A549 (cell line): ENCODE measurements around the gene ELF3. TPM values are rescaled to one million over a fixed set of nuclear protein-coding genes. Genes with fewer than 3 reads are reported as not detected.

Experiments used
- ATAC-seq, 2 experiments: fragments of 200-7000 bp in 1 of 2; fragments of >200 bp in 1 of 2; cut with Nextera tagmentation in 1 of 2; cut with Tn5 transposase in 1 of 2; 3 replicates each; pipeline versions ENCODE4 v1.8.0 to v1.9.1; 2018 to 2020; ENCODE audit warnings: mild to moderate bottlenecking in 1 of 2, moderate library complexity in 1 of 2
- CTCF ChIA-PET: fragments of 300-600 bp; sonication (Branson Sonifier 250); formaldehyde crosslinking; extraction: SDS; loops from one replicate; lab custom pipeline; 2021; ENCODE audit warnings: antibody characterized with exemption, inconsistent platforms; lab: Yijun Ruan, JAX
- POLR2A ChIA-PET: fragments of 350-600 bp; formaldehyde crosslinking; extraction: SDS; loops from one replicate; lab custom pipeline; 2021; ENCODE audit warnings: antibody characterized with exemption, inconsistent platforms; lab: Yijun Ruan, JAX
- DNase-seq, 2 experiments: peaks; one replicate each; pipeline versions ENCODE4 v3.0.0 to v3.0.0-alpha.2; 2011 to 2016; ENCODE audit warnings: low read depth in 1 of 2, low spot score in 1 of 2
- FAIRE-seq: peaks from 2 replicates; lab custom pipeline; 2011; peaks lifted over from hg19 to GRCh38; lab: Jason Lieb, UNC
- H3K27ac ChIP-seq, 2 experiments: fragments of >200 bp; sonication (Bioruptor Twin); formaldehyde crosslinking; 3 replicates each; pipeline ENCODE4 v1.5.1; 2016 to 2017
- H3K4me1 ChIP-seq: fragments of >200 bp; sonication (Bioruptor Twin); formaldehyde crosslinking; 3 replicates; pipeline ENCODE4 v1.6.1; 2016
- H3K4me2 ChIP-seq: fragments of >200 bp; sonication (Bioruptor Twin); formaldehyde crosslinking; 3 replicates; pipeline ENCODE4 v1.6.1; 2016
- H3K4me3 ChIP-seq: fragments of >200 bp; sonication (Bioruptor Twin); formaldehyde crosslinking; 3 replicates; pipeline ENCODE4 v1.5.1; 2016
- H3K9me3 ChIP-seq: fragments of >200 bp; sonication (Bioruptor Twin); formaldehyde crosslinking; 3 replicates; pipeline ENCODE4 v1.6.1; 2016
- ATOH8 ChIP-seq: fragments of 250-450 bp; sonication (Bioruptor Pico); IDR thresholded peaks from 2 replicates; pipeline ENCODE4 v1.5.0; 2020; ENCODE audit warnings: low read depth, mild to moderate bottlenecking, moderate library complexity
- CBX2 ChIP-seq: fragments of 200-600 bp; sonication (generic); IDR thresholded peaks from 2 replicates; pipeline ENCODE4 v1.6.1; 2016; ENCODE audit warnings: low read depth, mild to moderate bottlenecking, borderline replicate concordance
- CEBPB ChIP-seq, 2 experiments: fragments of >200 bp in 1 of 2; sonication (Bioruptor Twin) in 1 of 2; formaldehyde crosslinking in 1 of 2; IDR thresholded peaks; 2 replicates each; pipeline ENCODE4 v1.6.1; 2012 to 2016
- CHD4 ChIP-seq: fragments of 200-600 bp; sonication (generic); IDR thresholded peaks from 2 replicates; pipeline ENCODE4 v1.6.1; 2016; ENCODE audit warnings: antibody characterized with exemption, mild to moderate bottlenecking, borderline replicate concordance
- EHF ChIP-seq: fragments of 250-450 bp; sonication (Bioruptor Pico); IDR thresholded peaks from 2 replicates; pipeline ENCODE4 v1.5.0; 2020; ENCODE audit warnings: mild to moderate bottlenecking
- EHMT2 ChIP-seq: fragments of 200-600 bp; sonication (generic); IDR thresholded peaks from 2 replicates; pipeline ENCODE4 v1.6.1; 2016; ENCODE audit warnings: antibody characterized with exemption, low read depth, mild to moderate bottlenecking, moderate library complexity
- ESRRA ChIP-seq: fragments of 150-350 bp; IDR thresholded peaks from 2 replicates; pipeline ENCODE4 v1.6.1; 2014; ENCODE audit warnings: mild to moderate bottlenecking, low read length, borderline replicate concordance
- FOSB ChIP-seq: fragments of 250-450 bp; sonication (Bioruptor Pico); IDR thresholded peaks from 2 replicates; pipeline ENCODE4 v1.5.0; 2020; ENCODE audit warnings: mild to moderate bottlenecking, moderate library complexity
- FOXS1 ChIP-seq: fragments of 250-450 bp; sonication (Bioruptor Pico); IDR thresholded peaks from 2 replicates; pipeline ENCODE4 v1.5.0; 2020; ENCODE audit warnings: mild to moderate bottlenecking, moderate library complexity
- HEYL ChIP-seq: fragments of 250-450 bp; sonication (Bioruptor Pico); IDR thresholded peaks from 2 replicates; pipeline ENCODE4 v1.8.0; 2021; ENCODE audit warnings: mild to moderate bottlenecking, moderate library complexity
- HOXB13 ChIP-seq: fragments of 250-450 bp; sonication (Bioruptor Pico); IDR thresholded peaks from 2 replicates; pipeline ENCODE4 v1.5.0; 2020; ENCODE audit warnings: low read depth, mild to moderate bottlenecking, moderate library complexity
- HOXB5 ChIP-seq: fragments of 250-450 bp; sonication (Bioruptor Pico); IDR thresholded peaks from 2 replicates; pipeline ENCODE4 v1.5.0; 2020; ENCODE audit warnings: mild to moderate bottlenecking, moderate library complexity
- MYC ChIP-seq: IDR thresholded peaks from 2 replicates; pipeline ENCODE4 v1.6.1; 2012; ENCODE audit warnings: mild to moderate bottlenecking, inconsistent platforms, low read length, improper control_type of control experiment, borderline replicate concordance
- POLR2A ChIP-seq: IDR thresholded peaks from 2 replicates; pipeline ENCODE4 v1.6.1; 2012; ENCODE audit warnings: mild to moderate bottlenecking, low read length
- POLR2AphosphoS2 ChIP-seq: conservative IDR thresholded peaks from 2 replicates; pipeline ENCODE4 v1.6.1; 2012; ENCODE audit warnings: low read length, improper control_type of control experiment, inconsistent platforms
- RNF2 ChIP-seq: fragments of 200-600 bp; sonication (generic); IDR thresholded peaks from 2 replicates; pipeline ENCODE4 v1.6.1; 2016; ENCODE audit warnings: low read depth, mild to moderate bottlenecking, antibody characterized with exemption, moderate library complexity, borderline replicate concordance
- TFCP2L1 ChIP-seq: fragments of 250-450 bp; sonication (Bioruptor Pico); IDR thresholded peaks from 2 replicates; pipeline ENCODE4 v1.5.0; 2021; ENCODE audit warnings: mild to moderate bottlenecking
- TP53 ChIP-seq: fragments of 250-450 bp; sonication (Bioruptor Pico); IDR thresholded peaks from 2 replicates; pipeline ENCODE4 v1.5.0; 2021; ENCODE audit warnings: mild to moderate bottlenecking, moderate library complexity
- USF2 ChIP-seq: fragments of 450-650 bp; IDR thresholded peaks from 2 replicates; pipeline ENCODE4 v1.6.1; 2014; ENCODE audit warnings: antibody characterized with exemption
- ZNF302 ChIP-seq: fragments of 250-450 bp; sonication (Bioruptor Pico); IDR thresholded peaks from 2 replicates; pipeline ENCODE4 v1.9.0; 2021; ENCODE audit warnings: inconsistent platforms, mild to moderate bottlenecking, moderate library complexity
- WGBS: methylation state at CpG from one replicate; pipeline ENCODE4 v1.1.6; 2017; ENCODE audit errors: missing lambda C conversion rate; 5-methylcytosine and 5-hydroxymethylcytosine counted together
- polyA plus RNA-seq, 4 experiments: library from polyadenylated mRNA; depleted of rRNA in 3 of 4; stranded (reverse); fragments of >200 nt; fragmentation: RNase III in 1 of 4; extraction: RNeasy Plus Mini Kit Qiagen cat#74134 plus additional on column Dnase treatment in 1 of 4; gene quantifications; 2 replicates in 3 of 4; 3 replicates in 1 of 4; pipeline ENCODE4 v1.2.3, GENCODE V29; 2011 to 2017
- TF ChIP-seq, protein P1 (sequence below): IDR thresholded peaks from 2 replicates; pipeline ENCODE4 v1.6.1; 2012
- TF ChIP-seq, protein P2 (sequence below): fragments of 200-600 bp; sonication (generic); IDR thresholded peaks from 2 replicates; pipeline ENCODE4 v1.6.1; 2016; ENCODE audit warnings: antibody characterized with exemption, mild to moderate bottlenecking, moderate library complexity

Gene ELF3
- polyA plus RNA-seq, 2 of the 4 experiments (the other 2 are of a cell fraction), result 180 to 334 TPM

DNA sequence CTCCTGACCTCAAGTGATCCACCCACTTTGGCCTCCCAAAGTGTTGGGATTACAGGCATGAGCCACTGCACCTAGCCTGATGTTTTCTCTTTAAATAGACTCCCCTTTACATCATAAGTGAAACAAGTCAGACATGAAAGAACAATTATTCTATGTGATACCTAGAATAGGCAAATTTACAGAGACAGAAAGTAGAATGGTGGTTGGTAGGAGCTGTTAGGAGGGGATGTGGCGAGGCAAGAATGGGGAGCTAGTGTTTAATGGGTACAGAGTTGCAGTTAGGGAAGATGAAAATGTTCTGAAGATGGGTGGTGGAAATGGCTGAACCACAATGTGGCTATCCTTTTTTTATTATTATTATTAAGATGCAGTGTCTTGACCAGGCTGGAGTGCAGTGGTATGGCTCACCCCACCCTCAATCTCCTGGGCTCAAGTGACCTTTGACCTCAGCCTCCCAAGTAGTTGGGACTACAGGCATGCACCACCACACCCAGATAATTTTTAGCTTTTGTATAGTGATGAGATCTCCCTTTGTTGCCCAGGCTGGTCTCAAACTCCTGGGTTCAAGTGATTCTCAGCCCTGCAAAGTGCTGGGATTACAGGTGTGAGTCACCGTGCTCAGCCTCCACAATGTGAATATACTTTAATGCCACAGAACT is 28.4 kb downstream of the ELF3 start (continued):
- TF ChIP-seq MYC, result no peak

- no peak for TF ChIP-seq ZNF302 (CRISPR knock-in tag)
- TF ChIP-seq RNF2, result no peak
- no peak; the same call in 1 of the 2 replicates for TF ChIP-seq FOXS1 (CRISPR knock-in tag)
- Histone ChIP-seq H3K27ac (peak overlapping the region; percentile 85 to 97), H3K4me2 (peak overlapping the region; percentile 55), H3K4me3 (no peak overlapping the region), H3K4me1 (peaks cover 83% of the 10 kb centered on the region), H3K9me3 (no peaks in the 10 kb centered on the region)
- DNase-seq (no peak), FAIRE-seq (no peak), ATAC-seq (no peak)
- 100% methylated on average over 2 of the region's 2 CpGs for WGBS
- ChIA-PET CTCF (interaction anchor here (0.6 to 1.9 kb wide), 5 partner anchors 11 to 73 kb away, joined by 3 to 6 read pairs (median 5); partner anchors contain the start of gene ELF3), POLR2A (interaction anchor here (2.1 to 3.9 kb wide), 2 partner anchors 11 to 34 kb away, joined by 11 to 36 read pairs; partner anchors contain the start of gene ELF3)
These were observed 35.3 kb downstream of the ELF3 start for GRCh38 chr1:202045705-202046104.

DNA sequence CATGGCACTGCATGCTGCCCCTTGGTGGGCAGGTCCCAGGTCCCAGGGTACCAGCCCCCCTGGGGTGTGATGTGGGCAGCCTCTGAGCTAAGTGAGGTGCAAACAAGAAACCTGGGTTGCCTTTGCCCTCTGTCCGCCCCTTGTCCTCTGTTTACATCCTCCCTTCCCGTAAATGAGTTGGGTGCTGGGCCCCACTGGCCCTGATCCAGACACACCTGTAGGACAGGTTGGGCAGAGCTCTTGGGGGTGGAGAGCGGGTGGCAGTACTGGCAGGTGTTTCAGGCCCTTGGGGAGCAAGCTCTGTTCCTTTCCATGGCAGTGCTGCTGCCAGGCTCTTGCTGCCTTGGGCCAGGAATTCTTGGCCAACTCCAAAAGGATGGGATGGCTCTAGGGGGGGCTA is 35.8 kb downstream of the ELF3 start:
- ChIA-PET POLR2A (interaction anchor here (2.1 to 3.9 kb wide), 2 partner anchors 11 to 35 kb away, joined by 11 to 36 read pairs; partner anchors contain the start of gene ELF3), CTCF (interaction anchor here (0.9 to 1.9 kb wide), 4 partner anchors 11 to 73 kb away, joined by 3 to 6 read pairs (median 6); partner anchors contain the start of gene ELF3)
- Histone ChIP-seq H3K9me3 (no peaks in the 10 kb centered on the region), H3K27ac (peak overlapping the region; percentile 85 to 97), H3K4me2 (peak overlapping the region; percentile 55), H3K4me3 (no peak overlapping the region), H3K4me1 (peaks cover 83% of the 10 kb centered on the region)
- DNase-seq (no peak), ATAC-seq (peak; percentile 3 to 4; a peak in 2 of 6 replicates), FAIRE-seq (no peak)
- TF ChIP-seq TFCP2L1, result no peak
- TF ChIP-seq, protein P1, sequence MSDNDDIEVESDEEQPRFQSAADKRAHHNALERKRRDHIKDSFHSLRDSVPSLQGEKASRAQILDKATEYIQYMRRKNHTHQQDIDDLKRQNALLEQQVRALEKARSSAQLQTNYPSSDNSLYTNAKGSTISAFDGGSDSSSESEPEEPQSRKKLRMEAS, result no peak
- no peak for TF ChIP-seq CBX2
- TF ChIP-seq ESRRA, result no peak
- no peak for TF ChIP-seq RNF2
- TF ChIP-seq USF2, result no peak
- TF ChIP-seq HEYL (CRISPR knock-in tag), result no peak
- no peak for TF ChIP-seq EHMT2
- no peak for TF ChIP-seq POLR2A
- no peak for TF ChIP-seq ATOH8 (CRISPR knock-in tag)
- no peak for TF ChIP-seq TP53 (CRISPR knock-in tag)
- TF ChIP-seq HOXB13, result peak; percentile 76; the same call in 1 of the 2 replicates
- TF ChIP-seq FOSB (CRISPR knock-in tag), result no peak
- peak; percentile 45; the same call in 1 of the 2 replicates for TF ChIP-seq FOXS1 (CRISPR knock-in tag)
- no peak for TF ChIP-seq HOXB5 (CRISPR knock-in tag)
- peak; percentile 28; the same call in 1 of the 2 replicates for TF ChIP-seq EHF
- TF ChIP-seq, protein P2, sequence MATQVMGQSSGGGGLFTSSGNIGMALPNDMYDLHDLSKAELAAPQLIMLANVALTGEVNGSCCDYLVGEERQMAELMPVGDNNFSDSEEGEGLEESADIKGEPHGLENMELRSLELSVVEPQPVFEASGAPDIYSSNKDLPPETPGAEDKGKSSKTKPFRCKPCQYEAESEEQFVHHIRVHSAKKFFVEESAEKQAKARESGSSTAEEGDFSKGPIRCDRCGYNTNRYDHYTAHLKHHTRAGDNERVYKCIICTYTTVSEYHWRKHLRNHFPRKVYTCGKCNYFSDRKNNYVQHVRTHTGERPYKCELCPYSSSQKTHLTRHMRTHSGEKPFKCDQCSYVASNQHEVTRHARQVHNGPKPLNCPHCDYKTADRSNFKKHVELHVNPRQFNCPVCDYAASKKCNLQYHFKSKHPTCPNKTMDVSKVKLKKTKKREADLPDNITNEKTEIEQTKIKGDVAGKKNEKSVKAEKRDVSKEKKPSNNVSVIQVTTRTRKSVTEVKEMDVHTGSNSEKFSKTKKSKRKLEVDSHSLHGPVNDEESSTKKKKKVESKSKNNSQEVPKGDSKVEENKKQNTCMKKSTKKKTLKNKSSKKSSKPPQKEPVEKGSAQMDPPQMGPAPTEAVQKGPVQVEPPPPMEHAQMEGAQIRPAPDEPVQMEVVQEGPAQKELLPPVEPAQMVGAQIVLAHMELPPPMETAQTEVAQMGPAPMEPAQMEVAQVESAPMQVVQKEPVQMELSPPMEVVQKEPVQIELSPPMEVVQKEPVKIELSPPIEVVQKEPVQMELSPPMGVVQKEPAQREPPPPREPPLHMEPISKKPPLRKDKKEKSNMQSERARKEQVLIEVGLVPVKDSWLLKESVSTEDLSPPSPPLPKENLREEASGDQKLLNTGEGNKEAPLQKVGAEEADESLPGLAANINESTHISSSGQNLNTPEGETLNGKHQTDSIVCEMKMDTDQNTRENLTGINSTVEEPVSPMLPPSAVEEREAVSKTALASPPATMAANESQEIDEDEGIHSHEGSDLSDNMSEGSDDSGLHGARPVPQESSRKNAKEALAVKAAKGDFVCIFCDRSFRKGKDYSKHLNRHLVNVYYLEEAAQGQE, result no peak
- TF ChIP-seq POLR2AphosphoS2, result no peak
- no peak for TF ChIP-seq CEBPB (IDR thresholded peaks at IDR 0.05)
- TF ChIP-seq ZNF302 (CRISPR knock-in tag), result no peak
- no peak for TF ChIP-seq CHD4
- 80% methylated on average over 3 of the region's 3 CpGs for WGBS
